HG03045 (cell line): ENCODE results near the gene DAW1.

Experiments
- ATAC-seq: cut with Tn5 transposase; IDR thresholded peaks from one replicate; pipeline ENCODE4 v1.9.1; 2021; ENCODE audit warnings: mild to moderate bottlenecking, moderate library complexity; ENCODE audit not compliant: unreplicated experiment

DAW1 gene

DNA sequence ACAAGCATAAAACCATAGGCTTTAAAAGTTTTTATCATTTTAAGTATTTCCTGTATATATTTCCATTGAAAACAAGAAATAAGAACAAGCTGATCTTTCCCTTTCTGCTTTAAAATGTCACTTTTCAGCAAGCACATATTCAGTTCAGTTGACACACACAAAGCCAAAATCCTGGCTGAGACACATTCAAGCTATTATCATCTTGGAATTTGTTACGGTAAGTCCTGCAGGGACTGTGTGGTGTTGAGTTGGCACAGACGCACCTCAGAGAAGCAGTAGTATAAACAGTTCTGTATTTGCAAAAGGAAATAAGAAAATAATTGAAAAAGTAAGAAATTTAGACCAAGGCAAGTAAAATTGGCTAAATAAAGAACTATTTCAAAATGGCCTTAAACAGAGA, 10.4 kb upstream of the DAW1 start:
- ATAC-seq: no peak

DNA sequence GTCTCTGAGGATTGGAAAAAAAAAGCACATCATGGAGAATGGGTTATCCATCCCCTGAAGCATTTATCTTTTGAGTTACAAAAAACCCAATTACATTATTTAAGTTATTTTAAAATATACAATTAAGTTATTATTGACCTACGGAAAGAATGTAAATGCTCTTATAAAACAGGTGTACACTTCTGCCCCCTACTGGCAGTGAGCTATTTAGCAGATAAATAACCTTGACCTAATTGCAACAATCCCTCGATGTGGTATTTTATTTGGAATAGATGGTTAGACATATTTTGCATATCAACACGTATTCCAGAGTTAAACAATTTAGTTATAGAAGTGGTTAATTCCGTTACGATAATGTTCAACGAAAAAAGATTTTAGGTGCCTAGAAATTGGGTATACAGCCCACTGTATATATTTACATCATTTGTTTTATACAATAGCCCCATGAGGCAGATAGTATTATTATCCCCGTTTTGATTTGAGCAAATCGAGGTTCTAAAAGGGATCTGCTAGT, 9.1 kb upstream of the DAW1 start:
- no peak for ATAC-seq

DNA sequence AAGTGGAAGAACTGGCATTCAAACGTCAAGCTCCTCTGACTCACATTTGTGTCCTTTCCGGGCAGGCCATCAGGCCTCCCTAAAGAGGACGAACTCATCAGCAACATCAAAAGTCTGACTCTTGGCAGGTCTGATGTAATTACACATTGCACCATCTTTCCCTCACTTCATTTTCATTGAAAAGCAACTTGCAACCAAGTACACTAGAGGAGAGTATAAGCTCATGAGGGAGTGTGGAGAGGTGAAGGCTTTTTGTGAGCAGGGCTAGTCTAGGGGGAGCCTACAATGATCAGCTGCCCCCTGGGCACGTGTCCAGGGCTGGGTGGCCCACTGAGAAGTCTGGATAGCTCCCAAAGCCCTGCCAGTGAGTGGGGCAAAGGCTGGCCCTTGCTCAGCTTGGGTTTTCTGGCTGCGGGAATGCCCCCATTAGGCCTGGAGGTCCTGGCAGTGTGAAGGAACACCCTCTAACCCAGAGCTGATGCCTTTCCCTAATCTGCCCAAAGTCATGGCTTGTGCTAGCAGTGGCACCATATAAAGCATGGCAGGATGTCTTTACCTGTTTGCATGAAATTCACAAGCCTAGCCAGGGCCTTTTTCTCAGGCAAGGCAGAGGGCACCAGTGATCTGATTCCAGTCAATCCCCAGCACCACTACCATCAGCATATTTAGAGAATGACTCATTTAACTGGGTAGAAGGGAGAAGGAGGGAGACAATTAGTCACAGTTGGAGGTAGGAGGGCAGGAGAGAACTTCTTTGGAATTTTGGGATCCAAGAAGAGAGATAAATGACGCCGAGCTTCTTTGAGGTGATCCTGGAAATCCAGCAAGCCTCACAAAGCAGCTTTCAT, 8.5 kb upstream of the DAW1 start:
- no peak for ATAC-seq

DNA sequence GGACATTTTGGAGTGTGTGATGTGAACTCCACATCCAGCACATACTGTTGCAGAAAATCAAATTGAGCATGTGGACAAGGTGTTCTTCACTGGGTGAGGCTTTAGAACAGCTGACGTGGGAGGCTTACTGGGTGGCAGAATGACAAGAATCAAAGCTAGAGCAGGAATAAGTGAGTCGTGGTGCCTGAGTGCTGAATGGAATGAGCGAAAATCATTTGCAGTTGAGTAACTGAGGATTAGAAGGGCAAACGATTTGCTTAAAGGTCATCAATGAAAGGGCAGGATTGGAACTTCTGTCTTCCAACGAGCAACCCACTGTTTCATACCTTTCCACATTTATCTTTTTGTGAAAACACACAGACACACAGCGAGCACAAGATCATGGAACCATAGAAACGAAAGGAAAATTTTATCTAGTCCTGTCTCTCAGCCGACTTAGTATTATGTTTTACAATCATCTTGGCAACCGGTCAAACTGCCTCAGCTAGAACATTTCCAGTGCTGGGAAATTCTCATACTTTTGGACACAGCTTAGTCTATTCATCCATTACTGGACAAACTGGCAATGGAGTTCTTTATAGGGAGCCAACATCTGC, 7.2 kb upstream of the DAW1 start:
- no peak for ATAC-seq

DNA sequence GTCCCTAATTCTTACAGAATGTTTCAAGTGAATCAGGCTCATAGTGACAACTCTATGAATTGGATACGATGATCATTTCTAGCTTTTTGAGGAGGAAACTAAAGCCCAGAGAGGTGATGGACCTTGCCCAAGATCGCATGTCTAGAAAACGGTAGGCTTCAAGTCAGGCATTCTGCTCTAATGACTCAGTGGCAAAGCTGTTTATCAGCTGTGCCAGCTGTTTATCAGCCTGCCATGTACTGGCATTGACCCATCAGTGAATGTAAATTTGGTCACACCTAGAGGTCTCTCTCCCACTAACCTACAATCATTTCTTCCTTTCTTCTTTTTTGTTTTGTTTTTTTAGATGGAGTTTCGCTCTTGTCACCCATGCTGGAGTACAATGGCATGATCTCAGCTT, 6.1 kb upstream of the DAW1 start:
- ATAC-seq: no peak

DNA sequence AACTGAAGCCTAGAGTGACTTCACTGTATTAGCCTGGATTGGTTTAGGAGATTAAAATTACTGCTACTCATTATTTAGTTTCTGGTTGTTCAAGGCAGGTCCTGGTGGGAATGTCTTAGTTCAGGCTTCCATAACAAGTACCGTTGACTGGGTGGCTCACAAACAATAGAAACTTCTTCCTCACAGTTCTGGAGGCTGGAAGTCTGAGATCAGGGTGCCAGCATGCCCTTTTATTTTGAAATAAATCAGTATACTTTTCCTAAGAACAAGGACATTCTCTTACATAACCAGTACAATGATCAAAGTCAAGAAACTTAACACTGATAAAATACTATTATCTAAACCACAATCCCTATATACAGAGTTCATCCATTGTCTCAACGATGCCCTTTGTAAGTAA, 4.0 kb upstream of the DAW1 start:
- no peak for ATAC-seq

DNA sequence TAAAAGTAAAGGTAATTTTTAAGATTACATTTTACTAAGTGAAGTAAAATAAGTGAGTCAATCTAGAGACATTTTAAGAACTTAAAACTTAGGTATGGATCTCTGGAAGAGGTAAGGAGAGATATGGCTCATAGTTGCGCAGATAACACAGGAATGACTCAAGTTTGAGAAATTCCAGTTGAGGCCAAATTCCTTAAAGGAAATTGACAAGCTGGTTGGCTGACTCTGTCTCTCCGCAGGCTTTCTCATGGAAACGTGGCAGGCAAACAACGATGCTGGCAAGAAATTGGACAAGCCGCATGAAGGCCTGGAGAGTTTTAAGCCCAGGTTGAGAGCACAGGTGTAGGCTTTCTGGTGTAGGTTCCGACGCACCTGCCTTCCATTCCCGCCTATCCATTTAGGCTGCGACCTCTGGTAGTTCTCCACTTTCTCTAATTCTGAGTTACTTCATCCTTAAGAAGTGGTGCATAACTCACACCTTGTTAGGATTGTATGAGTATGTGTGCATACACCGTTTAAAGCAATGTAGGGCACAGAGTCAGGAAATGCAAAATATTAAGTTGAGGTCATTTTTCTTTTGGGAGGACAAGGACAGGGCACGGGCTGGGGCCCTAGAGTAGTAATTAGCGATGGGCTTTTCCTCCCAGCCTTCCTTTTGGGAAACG, 589 bp upstream of the DAW1 start:
- ATAC-seq: no peak

DNA sequence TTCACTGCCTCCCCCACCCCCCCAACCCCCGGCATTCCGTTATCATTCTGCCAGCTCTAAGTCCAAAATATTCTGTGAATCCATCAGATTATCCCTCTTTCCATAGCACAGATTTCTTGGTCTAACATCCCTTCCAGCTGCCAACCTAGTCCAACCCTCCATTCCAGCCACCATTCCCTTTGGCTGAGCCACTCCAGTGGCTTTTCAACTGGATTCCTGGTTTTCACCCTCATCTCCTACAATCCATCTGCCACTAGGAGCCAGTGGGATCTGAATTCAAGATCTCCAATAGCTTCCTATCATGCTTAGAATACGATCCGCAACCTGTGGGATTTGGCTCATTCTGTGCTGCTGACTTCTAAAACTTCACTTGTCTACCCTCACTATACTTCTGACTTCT, 1.2 kb downstream of the DAW1 start:
- no peak for ATAC-seq

DNA sequence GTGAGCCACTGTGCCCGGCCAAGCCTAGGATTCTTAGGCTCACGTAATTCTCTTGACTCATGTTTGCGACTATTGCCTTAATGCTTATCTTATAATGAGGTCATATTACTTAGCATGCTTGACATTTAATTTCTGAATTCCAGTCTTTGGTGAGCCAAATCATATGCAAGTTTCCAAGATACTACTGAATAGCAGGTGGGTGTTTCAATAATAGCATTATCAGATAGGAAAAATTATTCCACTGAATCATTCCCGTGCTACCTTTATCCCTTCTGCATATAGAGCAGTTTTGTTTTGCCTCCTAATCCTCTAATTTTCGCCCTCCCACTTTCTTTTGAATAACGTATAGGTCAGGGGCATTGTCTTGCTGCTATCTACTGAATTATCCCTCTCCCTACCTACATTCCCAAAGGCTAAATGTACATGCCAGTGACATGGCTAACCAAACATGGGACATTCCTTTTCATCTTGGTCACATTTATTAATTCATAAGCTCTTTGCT, 4.9 kb downstream of the DAW1 start:
- ATAC-seq: no peak

DNA sequence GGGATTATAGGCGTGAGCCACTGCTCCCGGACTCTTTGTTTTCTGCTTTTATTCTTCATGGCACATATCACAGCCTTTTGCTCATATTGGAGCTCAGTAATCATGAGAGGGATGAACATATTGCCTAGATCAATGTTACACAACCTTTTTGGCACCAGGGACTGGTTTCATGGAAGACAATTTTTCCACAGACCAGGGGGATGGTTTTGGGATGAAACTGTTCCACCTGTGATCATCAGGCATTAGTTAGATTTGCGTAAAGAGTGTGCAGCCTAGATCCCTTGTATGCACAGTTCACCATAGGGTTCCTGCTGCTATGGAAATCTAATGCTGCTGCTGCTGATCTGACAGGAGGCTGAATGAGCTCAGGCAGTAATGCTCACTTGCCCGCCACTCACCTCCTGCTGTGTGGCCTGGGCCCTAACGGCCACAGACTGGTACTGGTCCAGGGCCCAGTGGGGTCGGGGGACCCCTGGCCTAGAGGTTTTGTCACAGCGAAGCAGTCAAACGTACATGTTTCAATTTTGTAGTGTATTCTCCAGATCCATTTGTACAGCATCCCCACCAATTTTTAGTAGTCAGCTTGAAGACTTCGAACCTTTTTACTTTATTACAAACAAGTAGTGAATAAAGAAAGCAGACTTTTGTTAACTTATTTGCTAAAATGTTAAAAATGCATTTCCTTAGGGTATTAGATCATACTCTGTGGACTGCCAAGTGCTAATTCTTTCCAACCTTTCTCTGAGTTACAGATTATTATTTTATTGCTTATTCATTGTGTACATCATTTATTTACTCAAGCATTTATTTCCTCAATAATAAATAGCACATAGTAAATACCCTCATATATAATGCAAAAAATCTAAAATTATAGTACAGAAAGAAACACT, 6.2 kb downstream of the DAW1 start:
- ATAC-seq: no peak

DNA sequence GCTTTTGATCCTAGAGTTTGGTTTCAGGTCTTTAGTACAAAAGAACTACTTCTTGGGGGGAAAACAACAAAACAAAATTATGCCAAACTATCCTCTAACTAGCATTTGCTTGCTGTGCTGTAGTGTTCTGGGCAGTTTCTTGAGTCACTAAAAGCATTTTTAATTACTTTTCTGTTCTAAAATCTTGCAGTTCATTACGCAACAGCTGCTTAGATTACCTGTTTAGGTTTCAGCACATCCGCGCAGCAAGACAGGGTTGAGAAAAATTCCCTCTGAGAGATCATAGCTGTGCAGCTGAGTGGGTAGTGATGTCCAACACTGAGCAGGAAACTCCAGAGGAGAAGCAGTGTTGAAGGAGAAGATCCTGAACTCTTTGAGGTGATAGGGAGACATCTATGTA, 9.0 kb downstream of the DAW1 start:
- ATAC-seq: no peak

DNA sequence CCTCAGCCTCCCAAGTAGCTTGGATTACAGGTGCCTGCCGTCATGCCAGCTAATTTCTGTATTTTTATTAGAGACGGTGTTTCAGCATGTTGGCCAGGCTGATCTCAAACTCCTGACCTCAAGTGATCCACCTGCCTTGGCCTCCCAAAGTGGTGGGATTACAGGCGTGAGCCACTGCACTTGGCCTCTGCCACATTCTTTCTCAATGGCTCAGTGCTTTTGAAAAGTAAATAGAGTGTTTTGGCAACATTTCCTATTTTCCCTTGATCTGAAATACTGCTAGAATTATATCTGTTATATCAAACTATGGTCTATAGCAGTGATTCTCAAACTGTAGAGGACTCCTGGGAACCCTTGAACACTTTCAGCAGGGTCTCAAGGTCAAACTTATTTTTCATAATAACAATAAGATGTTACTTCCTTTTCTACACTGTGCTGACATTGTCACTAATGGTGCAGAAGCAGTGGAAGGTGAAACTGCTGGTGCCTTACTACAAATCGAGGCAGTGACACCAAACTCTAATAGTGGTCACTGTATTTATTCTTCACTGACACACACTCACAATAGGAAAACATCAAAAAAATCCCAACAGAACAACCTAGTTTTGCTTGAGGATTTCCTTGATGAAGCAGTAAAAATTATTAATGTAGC, 10.6 kb downstream of the DAW1 start:
- ATAC-seq: peak; percentile 58

DNA sequence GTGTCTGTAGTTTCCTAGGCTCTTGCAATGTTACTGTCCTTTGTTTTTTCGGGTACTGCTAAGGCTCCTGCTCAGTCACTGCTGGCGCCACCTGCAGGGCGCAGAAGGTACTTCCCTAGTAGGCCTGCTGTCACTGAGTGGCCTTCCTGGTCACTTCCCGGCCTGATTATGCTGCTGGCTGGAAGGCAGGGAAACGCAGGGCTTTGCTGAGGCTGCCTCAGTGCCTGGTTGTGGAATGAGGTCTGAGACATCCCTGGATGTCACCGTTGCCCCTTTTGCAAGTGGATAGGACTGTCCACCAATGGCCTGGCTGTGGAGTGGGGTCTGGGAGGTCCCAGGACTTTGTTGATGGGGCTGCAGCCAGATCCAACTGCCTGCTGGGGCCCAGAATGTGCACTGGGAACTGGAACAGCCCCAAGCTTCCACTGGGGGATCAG, 13.1 kb downstream of the DAW1 start:
- peak; percentile 89 for ATAC-seq

DNA sequence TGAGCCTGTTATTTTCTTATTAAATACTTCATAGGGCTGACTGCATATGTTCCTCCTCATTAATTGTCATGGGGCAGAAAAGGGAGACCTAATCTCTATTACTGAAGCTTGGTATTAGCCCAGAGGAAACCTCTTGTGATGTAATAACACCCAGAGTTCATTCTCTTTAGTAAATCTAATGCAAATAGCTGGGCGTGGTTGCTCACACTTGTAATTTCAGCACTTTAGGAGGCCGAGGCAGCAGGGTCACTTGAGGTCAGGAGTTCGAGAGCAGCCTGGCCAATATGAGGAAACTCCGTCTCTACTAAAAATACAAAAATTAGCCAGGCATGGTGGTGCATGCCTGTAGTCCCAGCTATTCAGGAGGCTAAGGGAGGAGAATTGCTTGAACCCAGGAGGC, 14.7 kb downstream of the DAW1 start:
- ATAC-seq: no peak

DNA sequence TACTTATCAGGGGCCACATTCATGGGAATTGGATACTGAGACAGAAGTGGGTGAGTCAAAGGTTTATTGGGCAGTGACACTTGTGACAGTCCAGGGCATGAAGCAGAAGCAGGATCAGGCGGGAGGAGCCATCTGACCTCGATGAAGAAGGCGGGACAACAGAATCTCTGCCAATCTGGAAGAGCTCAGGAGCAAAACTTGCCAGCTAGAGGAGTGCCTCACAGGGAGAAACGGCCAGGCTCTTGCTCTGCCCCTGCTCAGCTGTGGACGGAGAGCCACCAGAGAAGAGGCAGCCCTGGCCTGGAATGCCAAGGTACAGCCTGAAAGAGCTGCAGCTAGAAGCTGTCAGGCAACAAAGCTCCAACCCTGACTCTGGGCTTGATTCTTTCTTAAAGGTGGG, 16.9 kb downstream of the DAW1 start:
- no peak for ATAC-seq

DNA sequence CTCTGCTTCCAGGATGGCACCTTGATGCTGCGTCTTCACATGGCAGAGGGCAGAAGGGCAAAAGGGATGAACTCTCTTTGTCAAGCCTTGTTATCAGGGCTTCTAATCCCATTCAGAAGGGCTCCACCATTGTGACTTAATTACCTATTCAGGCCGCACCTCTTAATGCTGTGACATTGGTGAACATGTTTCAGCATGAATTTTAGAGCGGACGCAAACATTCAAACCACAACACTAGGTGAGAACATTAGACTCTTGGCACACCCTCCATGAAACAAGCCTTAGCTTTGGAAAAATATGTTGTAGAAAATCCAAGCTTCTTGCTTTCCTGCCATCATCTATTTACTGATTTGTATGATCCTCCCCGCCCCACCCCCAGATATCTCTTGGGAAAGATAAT, 17.9 kb downstream of the DAW1 start:
- no peak for ATAC-seq

DNA sequence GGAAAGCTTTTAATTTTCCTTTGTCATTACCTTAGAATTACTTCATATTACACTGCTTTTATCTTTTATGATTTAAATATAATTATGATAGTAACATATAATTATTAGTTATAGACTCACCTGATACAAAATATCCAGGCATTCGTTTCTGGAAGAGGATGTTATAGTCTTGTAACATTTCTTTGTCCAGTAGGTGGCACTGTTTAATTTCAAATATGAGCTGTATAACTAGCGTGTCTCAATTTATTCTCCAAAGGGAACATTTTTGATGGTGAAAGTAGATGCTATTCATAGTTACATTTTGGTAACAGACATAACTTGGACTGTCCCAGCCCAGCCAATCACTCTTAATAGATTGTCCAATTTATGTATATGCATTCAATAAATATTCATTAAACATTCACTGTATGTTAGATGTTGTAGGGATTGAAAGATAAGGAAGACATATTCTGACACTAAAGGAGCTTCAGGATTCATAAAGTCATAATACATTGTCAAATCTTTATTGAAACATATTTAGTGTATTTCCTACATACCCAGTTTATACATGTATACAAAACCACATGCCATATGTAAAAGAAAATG, 19.2 kb downstream of the DAW1 start:
- ATAC-seq: peak; percentile 74

DNA sequence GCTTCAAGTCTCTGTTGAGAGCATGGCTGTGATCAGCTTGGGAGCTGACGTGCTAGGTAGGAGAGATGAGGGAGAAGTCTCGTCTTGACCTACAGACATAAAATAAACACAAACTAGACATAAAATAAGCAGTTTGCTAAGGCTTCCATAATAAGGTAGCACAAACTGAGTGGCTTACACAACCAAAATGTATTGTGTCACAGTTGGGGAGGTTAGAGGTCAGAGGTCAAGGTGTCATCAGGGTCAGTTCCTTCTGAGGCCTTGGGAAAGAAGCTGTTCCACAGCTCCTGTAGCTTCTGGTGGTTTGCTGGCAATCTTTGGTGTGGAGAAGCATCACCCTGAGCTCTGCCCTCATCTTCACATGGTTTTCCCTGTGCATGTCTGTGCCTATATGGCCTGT, 20.2 kb downstream of the DAW1 start:
- no peak for ATAC-seq

DNA sequence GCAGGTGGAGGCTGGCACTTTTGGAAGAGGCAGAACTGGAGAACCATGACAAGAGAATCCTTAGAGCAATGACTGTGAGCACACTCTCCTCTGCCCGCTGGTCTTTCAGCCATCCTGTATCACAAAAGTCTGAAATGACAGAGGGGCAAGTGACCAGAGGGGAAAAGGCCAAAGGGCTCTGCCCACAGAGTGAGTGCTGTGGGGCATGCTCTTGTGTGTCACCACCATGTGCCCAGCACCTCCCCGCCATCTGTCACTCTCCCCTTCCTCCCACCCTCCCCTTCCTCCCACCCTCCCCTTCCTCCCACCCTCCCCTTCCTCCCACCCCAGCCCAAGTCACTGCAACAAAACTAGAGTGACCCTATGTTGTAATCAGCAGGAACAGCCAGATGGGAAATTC, 31.9 kb downstream of the DAW1 start:
- ATAC-seq: no peak

DNA sequence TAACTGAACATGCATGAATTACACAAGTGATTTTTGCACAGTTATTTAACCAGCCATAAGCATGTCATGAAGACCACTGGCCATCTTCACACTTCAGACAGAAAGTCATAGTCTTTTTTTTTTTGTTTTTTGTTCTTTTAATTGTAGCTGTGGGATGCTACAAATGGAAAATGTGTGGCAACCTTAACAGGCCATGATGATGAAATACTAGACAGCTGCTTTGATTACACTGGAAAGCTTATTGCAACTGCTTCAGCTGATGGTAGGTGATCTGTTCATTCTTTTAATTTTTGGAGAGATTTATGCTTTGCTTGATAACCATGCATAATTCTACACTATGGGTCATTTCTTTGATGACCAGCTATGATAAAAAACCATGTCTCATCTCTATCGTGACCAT, 35.6 kb downstream of the DAW1 start:
- ATAC-seq: no peak
